H9 (cell line): Measurements from ENCODE around the gene CAMTA1. TPM values are rescaled to one million over a fixed set of nuclear protein-coding genes. Genes with fewer than 3 reads are reported as not detected.

Experiments
- DNase-seq: peaks from one replicate; pipeline ENCODE4 v3.0.0-alpha.2; 2017
- H2AFZ ChIP-seq: one replicate; pipeline ENCODE4 v1.6.1; 2013; ENCODE audit warnings: mild to moderate bottlenecking, low read length, control low read depth, moderate library complexity
- H2AK5ac ChIP-seq: 2 replicates; pipeline ENCODE4 v1.6.1; 2013; ENCODE audit warnings: low read length, control low read depth, mixed read lengths; ENCODE audit not compliant: insufficient read length
- H2BK120ac ChIP-seq: one replicate; pipeline ENCODE4 v1.6.1; 2013; ENCODE audit warnings: low read depth, mild to moderate bottlenecking, low read length, control low read depth, inconsistent platforms; ENCODE audit not compliant: poor library complexity, severe bottlenecking
- H2BK12ac ChIP-seq: 2 replicates; pipeline ENCODE4 v1.6.1; 2013; ENCODE audit warnings: low read length, control low read depth, mixed read lengths, low read depth; ENCODE audit not compliant: insufficient read length
- H2BK15ac ChIP-seq: 2 replicates; pipeline ENCODE4 v1.6.1; 2013; ENCODE audit warnings: low read depth, low read length, control low read depth
- H2BK20ac ChIP-seq: one replicate; pipeline ENCODE4 v1.6.1; 2013; ENCODE audit warnings: low read depth, mild to moderate bottlenecking, low read length, control low read depth, inconsistent platforms; ENCODE audit not compliant: poor library complexity, severe bottlenecking
- H2BK5ac ChIP-seq: 2 replicates; pipeline ENCODE4 v1.6.1; 2013; ENCODE audit warnings: low read length, control low read depth, mixed read lengths; ENCODE audit not compliant: insufficient read length
- H3K14ac ChIP-seq: 2 replicates; pipeline ENCODE4 v1.6.1; 2013; ENCODE audit warnings: low read length, control low read depth; ENCODE audit not compliant: insufficient read depth
- H3K18ac ChIP-seq: 2 replicates; pipeline ENCODE4 v1.6.1; 2013; ENCODE audit warnings: low read depth, mild to moderate bottlenecking, mixed read lengths, low read length, control low read depth; ENCODE audit not compliant: insufficient read length
- H3K23ac ChIP-seq: 2 replicates; pipeline ENCODE4 v1.6.1; 2013; ENCODE audit warnings: low read length, control low read depth, mixed read lengths, low read depth; ENCODE audit not compliant: insufficient read length
- H3K23me2 ChIP-seq: 2 replicates; pipeline ENCODE4 v1.6.1; 2013; ENCODE audit warnings: low read depth, mild to moderate bottlenecking, mixed read lengths, low read length, control low read depth; ENCODE audit not compliant: insufficient read length, poor library complexity, severe bottlenecking
- H3K27ac ChIP-seq: 2 replicates; pipeline ENCODE4 v1.5.1; 2013; ENCODE audit warnings: low read length, control low read depth, mixed read lengths, low read depth; ENCODE audit not compliant: insufficient read length
- H3K27me3 ChIP-seq: 2 replicates; pipeline ENCODE4 v1.6.1; 2013; ENCODE audit warnings: low read length, control low read depth, inconsistent platforms; ENCODE audit not compliant: insufficient read depth
- H3K4ac ChIP-seq: 2 replicates; pipeline ENCODE4 v1.6.1; 2013; ENCODE audit warnings: low read depth, mild to moderate bottlenecking, control low read depth, inconsistent platforms, low read length, moderate library complexity
- H3K4me1 ChIP-seq: 2 replicates; pipeline ENCODE4 v1.6.1; 2013; ENCODE audit warnings: low read length, control low read depth, inconsistent platforms; ENCODE audit not compliant: insufficient read depth
- H3K4me2 ChIP-seq: 2 replicates; pipeline ENCODE4 v1.6.1; 2013; ENCODE audit warnings: low read length, control low read depth, mixed read lengths; ENCODE audit not compliant: insufficient read length, insufficient read depth
- H3K56ac ChIP-seq: 2 replicates; pipeline ENCODE4 v1.6.1; 2013; ENCODE audit warnings: low read depth, mild to moderate bottlenecking, mixed read lengths, low read length, control low read depth; ENCODE audit not compliant: insufficient read length
- H3K79me1 ChIP-seq: 2 replicates; pipeline ENCODE4 v1.6.1; 2013; ENCODE audit warnings: low read depth, mild to moderate bottlenecking, moderate library complexity, low read length, control low read depth, inconsistent platforms; ENCODE audit not compliant: insufficient read depth, poor library complexity, severe bottlenecking
- H3K79me2 ChIP-seq: 2 replicates; pipeline ENCODE4 v1.6.1; 2013; ENCODE audit warnings: low read length, control low read depth, inconsistent platforms; ENCODE audit not compliant: insufficient read depth
- H3K9ac ChIP-seq: 2 replicates; pipeline ENCODE4 v1.6.1; 2013; ENCODE audit warnings: low read length, control low read depth, mixed read lengths; ENCODE audit not compliant: insufficient read length; ENCODE audit errors: extremely low read depth
- H3K9me3 ChIP-seq: one replicate; pipeline ENCODE4 v1.6.1; 2013; ENCODE audit warnings: low read depth, low read length, inconsistent platforms; ENCODE audit not compliant: control insufficient read depth
- H3T11ph ChIP-seq: one replicate; pipeline ENCODE4 v1.6.1; 2013; ENCODE audit warnings: mild to moderate bottlenecking, low read length, control low read depth, inconsistent platforms
- H4K20me1 ChIP-seq: one replicate; pipeline ENCODE4 v1.6.1; 2013; ENCODE audit not compliant: control insufficient read depth, insufficient read length, insufficient read depth
- H4K5ac ChIP-seq: 2 replicates; pipeline ENCODE4 v1.6.1; 2013; ENCODE audit warnings: low read depth, mild to moderate bottlenecking, mixed read lengths, low read length, control low read depth; ENCODE audit not compliant: insufficient read length
- H4K8ac ChIP-seq: replicated peaks from 2 replicates; pipeline ENCODE4 v1.6.1; 2013; ENCODE audit warnings: low read length, control low read depth, mixed read lengths, low read depth; ENCODE audit not compliant: insufficient read length
- H4K91ac ChIP-seq: 2 replicates; pipeline ENCODE4 v1.6.1; 2013; ENCODE audit warnings: low read depth, mild to moderate bottlenecking, moderate library complexity, mixed read lengths, low read length, control low read depth; ENCODE audit not compliant: insufficient read length
- H3K27ac Mint-ChIP-seq, 3 experiments: 2 replicates in 2 of 3; 3 replicates in 1 of 3; pipeline ENCODE4 v1.8.0; 2020 to 2021; ENCODE audit warnings: mixed read lengths in 3 of 3, mild to moderate bottlenecking in 1 of 3, moderate library complexity in 1 of 3
- H3K27me3 Mint-ChIP-seq: 2 replicates; pipeline ENCODE4 v1.8.0; 2021; ENCODE audit warnings: low read depth, mild to moderate bottlenecking, moderate library complexity, mixed read lengths
- H3K36me3 Mint-ChIP-seq, 3 experiments: 2 replicates in 2 of 3; 3 replicates in 1 of 3; pipeline ENCODE4 v1.8.0; 2020 to 2021; ENCODE audit warnings: low read depth in 3 of 3, mixed read lengths in 3 of 3; ENCODE audit not compliant: insufficient read depth in 1 of 3
- H3K4me1 Mint-ChIP-seq, 2 experiments: 2 replicates each; pipeline ENCODE4 v1.8.0; 2020; ENCODE audit warnings: mixed read lengths in 2 of 2
- H3K4me3 Mint-ChIP-seq, 2 experiments: 2 replicates in 1 of 2; 3 replicates in 1 of 2; pipeline ENCODE4 v1.8.0; 2020 to 2021; ENCODE audit warnings: mild to moderate bottlenecking in 2 of 2, mixed read lengths in 2 of 2, moderate library complexity in 1 of 2
- H3K9me3 Mint-ChIP-seq, 2 experiments: 2 replicates in 1 of 2; 3 replicates in 1 of 2; pipeline ENCODE4 v1.8.0; 2020; ENCODE audit warnings: mild to moderate bottlenecking in 2 of 2, mixed read lengths in 2 of 2, moderate library complexity in 1 of 2
- WGBS: extraction: QIAGEN DNeasy Blood & Tissue Kit; methylation state at CpG from one replicate; pipeline ENCODE4 v1.1.7; 2013; ENCODE audit warnings: missing lambda C conversion rate, low lambda C conversion rate, mixed read lengths; ENCODE audit not compliant: insufficient read length; ENCODE audit errors: extremely low coverage; 5-methylcytosine and 5-hydroxymethylcytosine counted together
- total RNA-seq: library from RNA; stranded (reverse); gene quantifications from 2 replicates; pipeline ENCODE4 v1.2.1, GENCODE V29; 2021
- TF ChIP-seq, protein P1 (sequence below): fragments of 200-600 bp; sonication (generic); conservative IDR thresholded peaks from 3 replicates; pipeline ENCODE4 v1.8.0; 2021; ENCODE audit warnings: antibody characterized with exemption, mild to moderate bottlenecking

CAMTA1 gene
- total RNA-seq, 1 experiment from 2014 or later, result 115 TPM

- no peak overlapping the region for H2BK5ac ChIP-seq
- no peak overlapping the region for H2AK5ac ChIP-seq
- no peaks in the 10 kb centered on the region for H3K9me3 ChIP-seq
- no peak for DNase-seq
- WGBS, result no CpG with 5 or more reads among the region's 10 CpGs
- no peaks in the 10 kb centered on the region; the same call in none of the 2 replicates for H3K27me3 Mint-ChIP-seq
- H3K36me3 Mint-ChIP-seq, result no peaks in the 10 kb centered on the region
- H3K56ac ChIP-seq, result no peak overlapping the region
- H2BK120ac ChIP-seq, result no peak overlapping the region
- no peak overlapping the region for H2AFZ ChIP-seq
- H3K4me1 ChIP-seq, result 0 out of 2 replicates have a peak, but pooled peaks cover 2% of the 10 kb centered on the region
- H3T11ph ChIP-seq, result no peak overlapping the region
- no peak overlapping the region for H2BK15ac ChIP-seq
- H3K4me1 Mint-ChIP-seq, result peaks cover 14 to 17% of the 10 kb centered on the region in 2 experiments
- no peak overlapping the region for H3K18ac ChIP-seq
- no peak overlapping the region for H2BK12ac ChIP-seq
- H3K27me3 ChIP-seq, result no peaks in the 10 kb centered on the region
- no peak overlapping the region for H3K27ac ChIP-seq
- TF ChIP-seq, protein P1, sequence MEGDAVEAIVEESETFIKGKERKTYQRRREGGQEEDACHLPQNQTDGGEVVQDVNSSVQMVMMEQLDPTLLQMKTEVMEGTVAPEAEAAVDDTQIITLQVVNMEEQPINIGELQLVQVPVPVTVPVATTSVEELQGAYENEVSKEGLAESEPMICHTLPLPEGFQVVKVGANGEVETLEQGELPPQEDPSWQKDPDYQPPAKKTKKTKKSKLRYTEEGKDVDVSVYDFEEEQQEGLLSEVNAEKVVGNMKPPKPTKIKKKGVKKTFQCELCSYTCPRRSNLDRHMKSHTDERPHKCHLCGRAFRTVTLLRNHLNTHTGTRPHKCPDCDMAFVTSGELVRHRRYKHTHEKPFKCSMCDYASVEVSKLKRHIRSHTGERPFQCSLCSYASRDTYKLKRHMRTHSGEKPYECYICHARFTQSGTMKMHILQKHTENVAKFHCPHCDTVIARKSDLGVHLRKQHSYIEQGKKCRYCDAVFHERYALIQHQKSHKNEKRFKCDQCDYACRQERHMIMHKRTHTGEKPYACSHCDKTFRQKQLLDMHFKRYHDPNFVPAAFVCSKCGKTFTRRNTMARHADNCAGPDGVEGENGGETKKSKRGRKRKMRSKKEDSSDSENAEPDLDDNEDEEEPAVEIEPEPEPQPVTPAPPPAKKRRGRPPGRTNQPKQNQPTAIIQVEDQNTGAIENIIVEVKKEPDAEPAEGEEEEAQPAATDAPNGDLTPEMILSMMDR, result no peak
- no peak overlapping the region for H3K4me3 Mint-ChIP-seq
- no peak overlapping the region for H3K9ac ChIP-seq
- no peak overlapping the region for H4K8ac ChIP-seq
- no peak overlapping the region for H3K4me2 ChIP-seq
- H2BK20ac ChIP-seq, result no peak overlapping the region
- no peaks in the 10 kb centered on the region for H3K23me2 ChIP-seq
- no peak overlapping the region for H3K27ac Mint-ChIP-seq
- no peak overlapping the region for H3K4ac ChIP-seq
- no peak overlapping the region for H4K91ac ChIP-seq
- no peaks in the 10 kb centered on the region for H3K79me2 ChIP-seq
- H3K9me3 Mint-ChIP-seq, result no peaks in the 10 kb centered on the region
- H4K5ac ChIP-seq, result no peak overlapping the region
- H3K79me1 ChIP-seq, result no peaks in the 10 kb centered on the region
- H3K14ac ChIP-seq, result no peak overlapping the region
- H4K20me1 ChIP-seq, result no peaks in the 10 kb centered on the region
- H3K23ac ChIP-seq, result no peak overlapping the region
Observed at GRCh38 chr1:7250176-7250575, 464.9 kb downstream of the CAMTA1 start.
